GM23338 (cell line): ENCODE data around the gene SLFN5. TPM values are rescaled to one million over a fixed set of nuclear protein-coding genes. Genes with fewer than 3 reads are reported as not detected.
A peak's percentile ranks its signal among the peaks of the same experiment; 100 is the strongest.

ENCODE experiments used
- ATAC-seq: fragments of 200-7000 bp; cut with Tn5 transposase; 3 replicates; pipeline ENCODE4 v1.9.1; 2020
- DNase-seq: peaks from one replicate; pipeline ENCODE4 v3.0.0-alpha.2; 2015; ENCODE audit warnings: low spot score
- H2AFZ ChIP-seq: fragments of 200-600 bp; sonication (generic); 2 replicates; pipeline ENCODE4 v1.8.0; 2016; ENCODE audit warnings: antibody characterized with exemption, mild to moderate bottlenecking, moderate library complexity
- H3F3A ChIP-seq: fragments of 200-600 bp; sonication (generic); replicated peaks from 2 replicates; pipeline ENCODE4 v1.8.0; 2017; ENCODE audit warnings: antibody characterized with exemption, mixed run types, low read depth
- H3K27ac ChIP-seq: fragments of 200-600 bp; sonication (generic); 2 replicates; pipeline ENCODE4 v1.6.1; 2016; ENCODE audit warnings: low read depth
- H3K27me3 ChIP-seq: fragments of 200-600 bp; sonication (generic); 2 replicates; pipeline ENCODE4 v1.8.0; 2016; ENCODE audit warnings: mild to moderate bottlenecking, mixed run types, moderate library complexity; ENCODE audit not compliant: insufficient read depth
- H3K36me3 ChIP-seq: fragments of 200-600 bp; sonication (generic); 2 replicates; pipeline ENCODE4 v1.8.0; 2016; ENCODE audit warnings: mild to moderate bottlenecking; ENCODE audit not compliant: insufficient read depth
- H3K4me1 ChIP-seq: fragments of 200-600 bp; sonication (generic); 2 replicates; pipeline ENCODE4 v1.8.0; 2016; ENCODE audit warnings: mild to moderate bottlenecking, moderate library complexity; ENCODE audit not compliant: insufficient read depth
- H3K4me2 ChIP-seq: fragments of 200-600 bp; sonication (generic); 2 replicates; pipeline ENCODE4 v1.7.1; 2017; ENCODE audit warnings: mixed run types
- H3K4me3 ChIP-seq: fragments of 200-600 bp; sonication (generic); 2 replicates; pipeline ENCODE4 v1.6.1; 2016; ENCODE audit warnings: mixed run types
- H3K79me2 ChIP-seq: fragments of 200-600 bp; sonication (generic); replicated peaks from 2 replicates; pipeline ENCODE4 v1.8.0; 2017; ENCODE audit warnings: mild to moderate bottlenecking; ENCODE audit not compliant: insufficient read depth
- H3K9me2 ChIP-seq: fragments of 200-600 bp; sonication (generic); 2 replicates; pipeline ENCODE4 v1.8.0; 2017; ENCODE audit not compliant: insufficient read depth
- H4K20me1 ChIP-seq: fragments of 200-600 bp; sonication (generic); replicated peaks from 2 replicates; pipeline ENCODE4 v1.8.0; 2017; ENCODE audit warnings: mild to moderate bottlenecking; ENCODE audit not compliant: insufficient read depth
- H3K27ac Mint-ChIP-seq: 2 replicates; pipeline ENCODE4 v1.8.0; 2020; ENCODE audit warnings: inconsistent platforms, mild to moderate bottlenecking, moderate library complexity, mixed read lengths
- H3K27me3 Mint-ChIP-seq: 3 replicates; pipeline ENCODE4 v1.8.0; 2022; ENCODE audit warnings: low read depth, mild to moderate bottlenecking, moderate library complexity, mixed read lengths, inconsistent platforms; ENCODE audit not compliant: insufficient read depth, poor library complexity
- H3K36me3 Mint-ChIP-seq: 3 replicates; pipeline ENCODE4 v1.8.0; 2021; ENCODE audit warnings: low read depth, mild to moderate bottlenecking, inconsistent platforms, moderate library complexity, mixed read lengths
- H3K4me1 Mint-ChIP-seq: 3 replicates; pipeline ENCODE4 v1.8.0; 2020; ENCODE audit warnings: mild to moderate bottlenecking, inconsistent platforms, mixed read lengths
- H3K4me3 Mint-ChIP-seq: 3 replicates; pipeline ENCODE4 v1.8.0; 2021; ENCODE audit warnings: moderate library complexity, mild to moderate bottlenecking, inconsistent platforms, mixed read lengths
- H3K9me3 Mint-ChIP-seq: 3 replicates; pipeline ENCODE4 v1.8.0; 2020; ENCODE audit warnings: moderate library complexity, mild to moderate bottlenecking, inconsistent platforms, mixed read lengths
- CREB1 ChIP-seq: fragments of 250-450 bp; sonication (Bioruptor Pico); IDR thresholded peaks from 2 replicates; pipeline ENCODE4 v1.5.0; 2020; ENCODE audit warnings: low read depth, mild to moderate bottlenecking, moderate library complexity
- POLR2AphosphoS5 ChIP-seq: IDR thresholded peaks from 2 replicates; pipeline ENCODE4 v1.6.1; 2016; ENCODE audit warnings: antibody characterized with exemption, low read depth
- STAT1 ChIP-seq: IDR thresholded peaks from one replicate; pipeline ENCODE4 v1.6.1; 2016; ENCODE audit warnings: antibody characterized with exemption; ENCODE audit not compliant: unreplicated experiment
- polyA plus RNA-seq: library from polyadenylated mRNA; unstranded; fragments of >200 nt; fragmentation: Nextera tagmentation; extraction: Ambion mirVana; gene quantifications from 2 replicates; pipeline ENCODE4 v1.2.1, GENCODE V29; 2016
- total RNA-seq: library from RNA; depleted of rRNA; stranded (reverse); fragments of >200 nt; shearing (Covaris generic); gene quantifications from 2 replicates; pipeline ENCODE4 v1.2.3, GENCODE V29; 2014
- TF ChIP-seq, protein P1 (sequence below): fragments of 250-450 bp; sonication (Bioruptor Pico); IDR thresholded peaks from 2 replicates; pipeline ENCODE4 v1.5.0; 2020; ENCODE audit warnings: mild to moderate bottlenecking, moderate library complexity
- TF ChIP-seq, protein P2 (sequence below), 2 experiments: fragments of 200-600 bp in 1 of 2; sonication (generic) in 1 of 2; conservative IDR thresholded peaks; 2 replicates each; pipeline versions ENCODE4 v1.5.1 to v1.6.1; 2016 to 2017; ENCODE audit warnings: antibody characterized with exemption in 2 of 2, low read depth in 2 of 2, mild to moderate bottlenecking in 2 of 2, moderate library complexity in 1 of 2
- TF ChIP-seq, protein P3 (sequence below): IDR thresholded peaks from one replicate; pipeline ENCODE4 v1.6.1; 2018; ENCODE audit warnings: antibody characterized with exemption; ENCODE audit not compliant: unreplicated experiment

The SLFN5 gene
- total and polyA plus RNA-seq, 2 experiments from 2014 or later = 1.4 to 6.4 TPM

DNA sequence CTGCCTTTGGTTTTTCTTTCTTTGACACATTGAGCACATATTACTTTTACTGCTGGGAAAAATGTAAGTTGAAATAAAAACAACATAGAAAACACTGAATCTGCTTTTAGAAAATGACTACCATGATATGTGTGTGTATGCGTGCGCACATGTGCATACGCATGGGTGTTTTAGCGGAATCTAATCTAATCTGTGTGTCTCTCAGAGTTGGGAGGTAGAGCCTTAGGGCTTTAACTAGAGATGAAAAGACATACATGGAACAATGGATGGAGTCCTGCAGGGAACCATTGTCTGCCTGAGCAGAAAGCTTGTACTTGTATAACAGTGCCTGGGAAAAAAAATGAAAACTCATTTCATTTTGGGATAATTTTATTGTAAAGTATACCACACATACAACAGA, 12.4 kb downstream of the SLFN5 start (continued):
- TF ChIP-seq, protein P1, sequence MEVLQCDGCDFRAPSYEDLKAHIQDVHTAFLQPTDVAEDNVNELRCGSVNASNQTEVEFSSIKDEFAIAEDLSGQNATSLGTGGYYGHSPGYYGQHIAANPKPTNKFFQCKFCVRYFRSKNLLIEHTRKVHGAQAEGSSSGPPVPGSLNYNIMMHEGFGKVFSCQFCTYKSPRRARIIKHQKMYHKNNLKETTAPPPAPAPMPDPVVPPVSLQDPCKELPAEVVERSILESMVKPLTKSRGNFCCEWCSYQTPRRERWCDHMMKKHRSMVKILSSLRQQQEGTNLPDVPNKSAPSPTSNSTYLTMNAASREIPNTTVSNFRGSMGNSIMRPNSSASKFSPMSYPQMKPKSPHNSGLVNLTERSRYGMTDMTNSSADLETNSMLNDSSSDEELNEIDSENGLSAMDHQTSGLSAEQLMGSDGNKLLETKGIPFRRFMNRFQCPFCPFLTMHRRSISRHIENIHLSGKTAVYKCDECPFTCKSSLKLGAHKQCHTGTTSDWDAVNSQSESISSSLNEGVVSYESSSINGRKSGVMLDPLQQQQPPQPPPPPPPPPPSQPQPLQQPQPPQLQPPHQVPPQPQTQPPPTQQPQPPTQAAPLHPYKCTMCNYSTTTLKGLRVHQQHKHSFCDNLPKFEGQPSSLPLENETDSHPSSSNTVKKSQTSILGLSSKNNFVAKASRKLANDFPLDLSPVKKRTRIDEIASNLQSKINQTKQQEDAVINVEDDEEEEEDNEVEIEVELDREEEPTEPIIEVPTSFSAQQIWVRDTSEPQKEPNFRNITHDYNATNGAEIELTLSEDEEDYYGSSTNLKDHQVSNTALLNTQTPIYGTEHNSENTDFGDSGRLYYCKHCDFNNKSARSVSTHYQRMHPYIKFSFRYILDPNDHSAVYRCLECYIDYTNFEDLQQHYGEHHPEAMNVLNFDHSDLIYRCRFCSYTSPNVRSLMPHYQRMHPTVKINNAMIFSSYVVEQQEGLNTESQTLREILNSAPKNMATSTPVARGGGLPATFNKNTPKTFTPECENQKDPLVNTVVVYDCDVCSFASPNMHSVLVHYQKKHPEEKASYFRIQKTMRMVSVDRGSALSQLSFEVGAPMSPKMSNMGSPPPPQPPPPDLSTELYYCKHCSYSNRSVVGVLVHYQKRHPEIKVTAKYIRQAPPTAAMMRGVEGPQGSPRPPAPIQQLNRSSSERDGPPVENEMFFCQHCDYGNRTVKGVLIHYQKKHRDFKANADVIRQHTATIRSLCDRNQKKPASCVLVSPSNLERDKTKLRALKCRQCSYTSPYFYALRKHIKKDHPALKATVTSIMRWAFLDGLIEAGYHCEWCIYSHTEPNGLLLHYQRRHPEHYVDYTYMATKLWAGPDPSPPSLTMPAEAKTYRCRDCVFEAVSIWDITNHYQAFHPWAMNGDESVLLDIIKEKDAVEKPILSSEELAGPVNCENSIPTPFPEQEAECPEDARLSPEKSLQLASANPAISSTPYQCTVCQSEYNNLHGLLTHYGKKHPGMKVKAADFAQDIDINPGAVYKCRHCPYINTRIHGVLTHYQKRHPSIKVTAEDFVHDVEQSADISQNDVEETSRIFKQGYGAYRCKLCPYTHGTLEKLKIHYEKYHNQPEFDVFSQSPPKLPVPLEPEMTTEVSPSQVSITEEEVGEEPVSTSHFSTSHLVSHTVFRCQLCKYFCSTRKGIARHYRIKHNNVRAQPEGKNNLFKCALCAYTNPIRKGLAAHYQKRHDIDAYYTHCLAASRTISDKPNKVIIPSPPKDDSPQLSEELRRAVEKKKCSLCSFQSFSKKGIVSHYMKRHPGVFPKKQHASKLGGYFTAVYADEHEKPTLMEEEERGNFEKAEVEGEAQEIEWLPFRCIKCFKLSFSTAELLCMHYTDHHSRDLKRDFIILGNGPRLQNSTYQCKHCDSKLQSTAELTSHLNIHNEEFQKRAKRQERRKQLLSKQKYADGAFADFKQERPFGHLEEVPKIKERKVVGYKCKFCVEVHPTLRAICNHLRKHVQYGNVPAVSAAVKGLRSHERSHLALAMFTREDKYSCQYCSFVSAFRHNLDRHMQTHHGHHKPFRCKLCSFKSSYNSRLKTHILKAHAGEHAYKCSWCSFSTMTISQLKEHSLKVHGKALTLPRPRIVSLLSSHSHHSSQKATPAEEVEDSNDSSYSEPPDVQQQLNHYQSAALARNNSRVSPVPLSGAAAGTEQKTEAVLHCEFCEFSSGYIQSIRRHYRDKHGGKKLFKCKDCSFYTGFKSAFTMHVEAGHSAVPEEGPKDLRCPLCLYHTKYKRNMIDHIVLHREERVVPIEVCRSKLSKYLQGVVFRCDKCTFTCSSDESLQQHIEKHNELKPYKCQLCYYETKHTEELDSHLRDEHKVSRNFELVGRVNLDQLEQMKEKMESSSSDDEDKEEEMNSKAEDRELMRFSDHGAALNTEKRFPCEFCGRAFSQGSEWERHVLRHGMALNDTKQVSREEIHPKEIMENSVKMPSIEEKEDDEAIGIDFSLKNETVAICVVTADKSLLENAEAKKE = no peak
- TF ChIP-seq POLR2AphosphoS5 = no peak
- no peak for TF ChIP-seq CREB1 (CRISPR knock-in tag)
- no peak for TF ChIP-seq STAT1

DNA sequence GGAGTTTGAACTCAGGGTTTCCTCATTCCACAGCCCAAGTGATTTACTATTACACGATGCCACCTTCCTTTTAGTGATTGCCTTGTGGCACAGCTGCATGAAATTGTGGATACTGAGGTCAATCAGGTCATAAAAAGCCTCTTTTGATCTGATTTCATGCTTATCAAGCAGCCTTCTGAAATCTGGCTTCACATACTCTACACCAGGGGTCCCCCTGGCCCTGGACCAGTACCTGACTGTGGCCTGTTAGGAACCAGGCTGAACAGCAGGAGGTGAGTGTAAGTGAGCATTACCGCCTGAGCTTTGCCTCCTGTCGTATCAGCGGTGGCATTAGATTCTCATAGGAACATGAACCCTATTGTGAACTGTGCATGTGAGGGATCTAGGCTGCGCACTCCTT, 13.8 kb downstream of the SLFN5 start:
- Histone ChIP-seq H3K27ac (no peak overlapping the region), H3K9me2 (0 out of 2 replicates have a peak, but pooled peaks cover 4% of the 10 kb centered on the region), H3F3A (no peaks in the 10 kb centered on the region), H3K79me2 (no peaks in the 10 kb centered on the region), H3K4me1 (no peaks in the 10 kb centered on the region), H4K20me1 (no peaks in the 10 kb centered on the region), H3K36me3 (no peaks in the 10 kb centered on the region), H3K27me3 (no peaks in the 10 kb centered on the region), H3K4me2 (no peak overlapping the region), H3K4me3 (no peak overlapping the region), H2AFZ (no peak overlapping the region)
- Mint-ChIP-seq H3K36me3 (no peaks in the 10 kb centered on the region), H3K27ac (no peak overlapping the region; the same call in 1 of the 2 replicates), H3K27me3 (peaks cover 2% of the 10 kb centered on the region), H3K4me3 (no peak overlapping the region), H3K4me1 (no peaks in the 10 kb centered on the region), H3K9me3 (no peaks in the 10 kb centered on the region)
- ATAC-seq (peak; percentile 66), DNase-seq (peak; percentile 42)
- TF ChIP-seq, protein P2, sequence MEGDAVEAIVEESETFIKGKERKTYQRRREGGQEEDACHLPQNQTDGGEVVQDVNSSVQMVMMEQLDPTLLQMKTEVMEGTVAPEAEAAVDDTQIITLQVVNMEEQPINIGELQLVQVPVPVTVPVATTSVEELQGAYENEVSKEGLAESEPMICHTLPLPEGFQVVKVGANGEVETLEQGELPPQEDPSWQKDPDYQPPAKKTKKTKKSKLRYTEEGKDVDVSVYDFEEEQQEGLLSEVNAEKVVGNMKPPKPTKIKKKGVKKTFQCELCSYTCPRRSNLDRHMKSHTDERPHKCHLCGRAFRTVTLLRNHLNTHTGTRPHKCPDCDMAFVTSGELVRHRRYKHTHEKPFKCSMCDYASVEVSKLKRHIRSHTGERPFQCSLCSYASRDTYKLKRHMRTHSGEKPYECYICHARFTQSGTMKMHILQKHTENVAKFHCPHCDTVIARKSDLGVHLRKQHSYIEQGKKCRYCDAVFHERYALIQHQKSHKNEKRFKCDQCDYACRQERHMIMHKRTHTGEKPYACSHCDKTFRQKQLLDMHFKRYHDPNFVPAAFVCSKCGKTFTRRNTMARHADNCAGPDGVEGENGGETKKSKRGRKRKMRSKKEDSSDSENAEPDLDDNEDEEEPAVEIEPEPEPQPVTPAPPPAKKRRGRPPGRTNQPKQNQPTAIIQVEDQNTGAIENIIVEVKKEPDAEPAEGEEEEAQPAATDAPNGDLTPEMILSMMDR (conservative IDR thresholded peaks at IDR 0.05; ENCODE audit: low read depth in 2 of 2) = 0 out of 4 replicates have a peak, but pooled peaks have one; percentile 3 to 25
- TF ChIP-seq, protein P3, sequence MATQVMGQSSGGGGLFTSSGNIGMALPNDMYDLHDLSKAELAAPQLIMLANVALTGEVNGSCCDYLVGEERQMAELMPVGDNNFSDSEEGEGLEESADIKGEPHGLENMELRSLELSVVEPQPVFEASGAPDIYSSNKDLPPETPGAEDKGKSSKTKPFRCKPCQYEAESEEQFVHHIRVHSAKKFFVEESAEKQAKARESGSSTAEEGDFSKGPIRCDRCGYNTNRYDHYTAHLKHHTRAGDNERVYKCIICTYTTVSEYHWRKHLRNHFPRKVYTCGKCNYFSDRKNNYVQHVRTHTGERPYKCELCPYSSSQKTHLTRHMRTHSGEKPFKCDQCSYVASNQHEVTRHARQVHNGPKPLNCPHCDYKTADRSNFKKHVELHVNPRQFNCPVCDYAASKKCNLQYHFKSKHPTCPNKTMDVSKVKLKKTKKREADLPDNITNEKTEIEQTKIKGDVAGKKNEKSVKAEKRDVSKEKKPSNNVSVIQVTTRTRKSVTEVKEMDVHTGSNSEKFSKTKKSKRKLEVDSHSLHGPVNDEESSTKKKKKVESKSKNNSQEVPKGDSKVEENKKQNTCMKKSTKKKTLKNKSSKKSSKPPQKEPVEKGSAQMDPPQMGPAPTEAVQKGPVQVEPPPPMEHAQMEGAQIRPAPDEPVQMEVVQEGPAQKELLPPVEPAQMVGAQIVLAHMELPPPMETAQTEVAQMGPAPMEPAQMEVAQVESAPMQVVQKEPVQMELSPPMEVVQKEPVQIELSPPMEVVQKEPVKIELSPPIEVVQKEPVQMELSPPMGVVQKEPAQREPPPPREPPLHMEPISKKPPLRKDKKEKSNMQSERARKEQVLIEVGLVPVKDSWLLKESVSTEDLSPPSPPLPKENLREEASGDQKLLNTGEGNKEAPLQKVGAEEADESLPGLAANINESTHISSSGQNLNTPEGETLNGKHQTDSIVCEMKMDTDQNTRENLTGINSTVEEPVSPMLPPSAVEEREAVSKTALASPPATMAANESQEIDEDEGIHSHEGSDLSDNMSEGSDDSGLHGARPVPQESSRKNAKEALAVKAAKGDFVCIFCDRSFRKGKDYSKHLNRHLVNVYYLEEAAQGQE = no peak
